ENCODE results near the gene IGFBP1.

The IGFBP1 gene

GRCh38 chr7:45893374-45893995, 5.2 kb downstream of the IGFBP1 start:
- Histone ChIP-seq H3K27me3 (ENCODE audit: control insufficient read depth, insufficient read depth, low read length) (peaks cover 31% of the 10 kb centered on the region), H3K9me3 (ENCODE audit: control insufficient read depth, insufficient read depth, low read length) (no peaks in the 10 kb centered on the region), H3K9ac (ENCODE audit: low read depth, low read length) (no peak overlapping the region), H3K4me1 (ENCODE audit: control insufficient read depth, insufficient read depth, low read length) (peaks cover 2% of the 10 kb centered on the region), H3K36me3 (ENCODE audit: control insufficient read depth, insufficient read depth, low read length) (no peaks in the 10 kb centered on the region), H3K4me3 (ENCODE audit: low read depth, low read length) (no peak overlapping the region)

- H3K36me3 ChIP-seq (ENCODE audit: control insufficient read depth, insufficient read depth, low read length): no peaks in the 10 kb centered on the region
- no peak overlapping the region for H3K9ac ChIP-seq (ENCODE audit: low read depth, low read length)
- H3K4me3 ChIP-seq (ENCODE audit: low read depth, low read length): no peak overlapping the region
- no peaks in the 10 kb centered on the region for H3K9me3 ChIP-seq (ENCODE audit: control insufficient read depth, insufficient read depth, low read length)
- peaks cover under 1% of the 10 kb centered on the region for H3K4me1 ChIP-seq (ENCODE audit: control insufficient read depth, insufficient read depth, low read length)
- peaks cover 26% of the 10 kb centered on the region for H3K27me3 ChIP-seq (ENCODE audit: control insufficient read depth, insufficient read depth, low read length)
Measured at GRCh38 chr7:45893996-45894664, 5.8 kb downstream of the IGFBP1 start.

GRCh38 chr7:45894665-45895062, 6.4 kb downstream of the IGFBP1 start:
- H3K27me3 ChIP-seq (ENCODE audit: control insufficient read depth, insufficient read depth, low read length): peaks cover 21% of the 10 kb centered on the region
- no peaks in the 10 kb centered on the region for H3K4me1 ChIP-seq (ENCODE audit: control insufficient read depth, insufficient read depth, low read length)

GRCh38 chr7:45897042-45897690, 8.9 kb downstream of the IGFBP1 start:
- no peak overlapping the region for H3K4me3 ChIP-seq (ENCODE audit: low read depth, low read length)
- no peaks in the 10 kb centered on the region for H3K9me3 ChIP-seq (ENCODE audit: control insufficient read depth, insufficient read depth, low read length)
- no peaks in the 10 kb centered on the region for H3K4me1 ChIP-seq (ENCODE audit: control insufficient read depth, insufficient read depth, low read length)
- H3K36me3 ChIP-seq (ENCODE audit: control insufficient read depth, insufficient read depth, low read length): no peaks in the 10 kb centered on the region
- H3K9ac ChIP-seq (ENCODE audit: low read depth, low read length): no peak overlapping the region
- peaks cover 2% of the 10 kb centered on the region for H3K27me3 ChIP-seq (ENCODE audit: control insufficient read depth, insufficient read depth, low read length)

More at GRCh38 chr7:45894665-45895062, 6.4 kb downstream of the IGFBP1 start:
- no peak overlapping the region for H3K9ac ChIP-seq (ENCODE audit: low read depth, low read length)
- no peaks in the 10 kb centered on the region for H3K36me3 ChIP-seq (ENCODE audit: control insufficient read depth, insufficient read depth, low read length)
- no peaks in the 10 kb centered on the region for H3K9me3 ChIP-seq (ENCODE audit: control insufficient read depth, insufficient read depth, low read length)
- H3K4me3 ChIP-seq (ENCODE audit: low read depth, low read length): no peak overlapping the region

GRCh38 chr7:45898222-45898621, 9.9 kb downstream of the IGFBP1 start:
- Histone ChIP-seq H3K27me3 (ENCODE audit: control insufficient read depth, insufficient read depth, low read length) (peaks cover 2% of the 10 kb centered on the region), H3K4me1 (ENCODE audit: control insufficient read depth, insufficient read depth, low read length) (no peaks in the 10 kb centered on the region), H3K4me3 (ENCODE audit: low read depth, low read length) (no peak overlapping the region), H3K36me3 (ENCODE audit: control insufficient read depth, insufficient read depth, low read length) (no peaks in the 10 kb centered on the region), H3K9ac (ENCODE audit: low read depth, low read length) (no peak overlapping the region), H3K9me3 (ENCODE audit: control insufficient read depth, insufficient read depth, low read length) (no peaks in the 10 kb centered on the region)

- H3K36me3 ChIP-seq (ENCODE audit: control insufficient read depth, insufficient read depth, low read length): no peaks in the 10 kb centered on the region
- H3K9me3 ChIP-seq (ENCODE audit: control insufficient read depth, insufficient read depth, low read length): no peaks in the 10 kb centered on the region
- no peaks in the 10 kb centered on the region for H3K4me1 ChIP-seq (ENCODE audit: control insufficient read depth, insufficient read depth, low read length)
- H3K9ac ChIP-seq (ENCODE audit: low read depth, low read length): no peak overlapping the region
- H3K27me3 ChIP-seq (ENCODE audit: control insufficient read depth, insufficient read depth, low read length): peaks cover 2% of the 10 kb centered on the region
- no peak overlapping the region for H3K4me3 ChIP-seq (ENCODE audit: low read depth, low read length)
Measured at GRCh38 chr7:45901566-45901965, 13.3 kb downstream of the IGFBP1 start.

- no peak overlapping the region for H3K4me3 ChIP-seq (ENCODE audit: low read depth, low read length)
- H3K27me3 ChIP-seq (ENCODE audit: control insufficient read depth, insufficient read depth, low read length): peaks cover 2% of the 10 kb centered on the region
- H3K36me3 ChIP-seq (ENCODE audit: control insufficient read depth, insufficient read depth, low read length): no peaks in the 10 kb centered on the region
- H3K4me1 ChIP-seq (ENCODE audit: control insufficient read depth, insufficient read depth, low read length): no peaks in the 10 kb centered on the region
- H3K9me3 ChIP-seq (ENCODE audit: control insufficient read depth, insufficient read depth, low read length): no peaks in the 10 kb centered on the region
- no peak overlapping the region for H3K9ac ChIP-seq (ENCODE audit: low read depth, low read length)
Measured at GRCh38 chr7:45902820-45903219, 14.5 kb downstream of the IGFBP1 start.

- Histone ChIP-seq H3K36me3 (ENCODE audit: control insufficient read depth, insufficient read depth, low read length) (no peaks in the 10 kb centered on the region), H3K4me3 (ENCODE audit: low read depth, low read length) (no peak overlapping the region), H3K9ac (ENCODE audit: low read depth, low read length) (no peak overlapping the region), H3K27me3 (ENCODE audit: control insufficient read depth, insufficient read depth, low read length) (no peaks in the 10 kb centered on the region), H3K9me3 (ENCODE audit: control insufficient read depth, insufficient read depth, low read length) (no peaks in the 10 kb centered on the region), H3K4me1 (ENCODE audit: control insufficient read depth, insufficient read depth, low read length) (no peaks in the 10 kb centered on the region)
Measured at GRCh38 chr7:45909561-45909960, 21.3 kb downstream of the IGFBP1 start.

GRCh38 chr7:45910855-45911254, 22.6 kb downstream of the IGFBP1 start:
- Histone ChIP-seq H3K36me3 (ENCODE audit: control insufficient read depth, insufficient read depth, low read length) (no peaks in the 10 kb centered on the region), H3K4me3 (ENCODE audit: low read depth, low read length) (no peak overlapping the region), H3K9ac (ENCODE audit: low read depth, low read length) (no peak overlapping the region), H3K4me1 (ENCODE audit: control insufficient read depth, insufficient read depth, low read length) (no peaks in the 10 kb centered on the region), H3K27me3 (ENCODE audit: control insufficient read depth, insufficient read depth, low read length) (no peaks in the 10 kb centered on the region), H3K9me3 (ENCODE audit: control insufficient read depth, insufficient read depth, low read length) (no peaks in the 10 kb centered on the region)

- H3K9ac ChIP-seq (ENCODE audit: low read depth, low read length): no peak overlapping the region
- peaks cover 2% of the 10 kb centered on the region for H3K36me3 ChIP-seq (ENCODE audit: control insufficient read depth, insufficient read depth, low read length)
- H3K4me3 ChIP-seq (ENCODE audit: low read depth, low read length): no peak overlapping the region
- H3K9me3 ChIP-seq (ENCODE audit: control insufficient read depth, insufficient read depth, low read length): no peaks in the 10 kb centered on the region
- H3K27me3 ChIP-seq (ENCODE audit: control insufficient read depth, insufficient read depth, low read length): no peaks in the 10 kb centered on the region
- no peaks in the 10 kb centered on the region for H3K4me1 ChIP-seq (ENCODE audit: control insufficient read depth, insufficient read depth, low read length)
Measured at GRCh38 chr7:45911311-45911710, 23.0 kb downstream of the IGFBP1 start.

GRCh38 chr7:45912972-45913371, 24.7 kb downstream of the IGFBP1 start:
- peaks cover 5% of the 10 kb centered on the region for H3K36me3 ChIP-seq (ENCODE audit: control insufficient read depth, insufficient read depth, low read length)
- H3K4me3 ChIP-seq (ENCODE audit: low read depth, low read length): no peak overlapping the region
- H3K9me3 ChIP-seq (ENCODE audit: control insufficient read depth, insufficient read depth, low read length): no peaks in the 10 kb centered on the region
- H3K27me3 ChIP-seq (ENCODE audit: control insufficient read depth, insufficient read depth, low read length): peaks cover 4% of the 10 kb centered on the region
- H3K4me1 ChIP-seq (ENCODE audit: control insufficient read depth, insufficient read depth, low read length): no peaks in the 10 kb centered on the region
- H3K9ac ChIP-seq (ENCODE audit: low read depth, low read length): no peak overlapping the region

- no peak overlapping the region for H3K9ac ChIP-seq (ENCODE audit: low read depth, low read length)
- H3K9me3 ChIP-seq (ENCODE audit: control insufficient read depth, insufficient read depth, low read length): no peaks in the 10 kb centered on the region
- no peaks in the 10 kb centered on the region for H3K4me1 ChIP-seq (ENCODE audit: control insufficient read depth, insufficient read depth, low read length)
- H3K27me3 ChIP-seq (ENCODE audit: control insufficient read depth, insufficient read depth, low read length): peaks cover 23% of the 10 kb centered on the region
- H3K4me3 ChIP-seq (ENCODE audit: low read depth, low read length): no peak overlapping the region
- H3K36me3 ChIP-seq (ENCODE audit: control insufficient read depth, insufficient read depth, low read length): peaks cover 5% of the 10 kb centered on the region
Measured at GRCh38 chr7:45914911-45915310, 26.6 kb downstream of the IGFBP1 start.
